ENCODE data around the gene DGKH. TPM values are rescaled to one million over a fixed set of nuclear protein-coding genes. Genes with fewer than 3 reads are reported as not detected.

The DGKH gene
- total RNA-seq, 2 experiments from 2014 or later, result 15.2 to 15.8 TPM

DNA sequence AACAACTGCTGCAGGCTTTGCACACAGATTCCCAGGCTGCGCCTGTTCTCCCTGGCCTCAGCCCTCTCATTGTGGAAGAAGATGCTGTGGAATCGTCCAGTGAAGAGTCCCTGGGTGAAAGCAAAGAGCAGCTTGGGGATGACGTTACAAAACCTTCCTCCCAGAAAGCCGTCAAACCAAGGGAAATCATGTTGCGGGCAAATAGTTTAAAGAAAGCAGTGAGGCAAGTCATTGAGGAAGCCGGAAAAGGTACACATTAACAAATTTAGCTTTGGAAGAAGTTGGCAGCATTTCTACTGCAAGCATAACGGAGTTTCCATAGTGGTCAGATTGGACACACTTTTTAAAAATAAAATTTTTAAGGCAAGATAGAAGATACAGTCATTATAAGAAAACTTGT is 140.6 kb downstream of the DGKH start:
- H3K36me3 Mint-ChIP-seq (ENCODE audit: low read depth), result peaks cover 31% of the 10 kb centered on the region
- DNase-seq (no peak), ATAC-seq (no peak)
- CTCF ChIA-PET, result no interaction called here
- H3K9me3 Mint-ChIP-seq, result no peaks in the 10 kb centered on the region
- TF ChIP-seq, protein P1, sequence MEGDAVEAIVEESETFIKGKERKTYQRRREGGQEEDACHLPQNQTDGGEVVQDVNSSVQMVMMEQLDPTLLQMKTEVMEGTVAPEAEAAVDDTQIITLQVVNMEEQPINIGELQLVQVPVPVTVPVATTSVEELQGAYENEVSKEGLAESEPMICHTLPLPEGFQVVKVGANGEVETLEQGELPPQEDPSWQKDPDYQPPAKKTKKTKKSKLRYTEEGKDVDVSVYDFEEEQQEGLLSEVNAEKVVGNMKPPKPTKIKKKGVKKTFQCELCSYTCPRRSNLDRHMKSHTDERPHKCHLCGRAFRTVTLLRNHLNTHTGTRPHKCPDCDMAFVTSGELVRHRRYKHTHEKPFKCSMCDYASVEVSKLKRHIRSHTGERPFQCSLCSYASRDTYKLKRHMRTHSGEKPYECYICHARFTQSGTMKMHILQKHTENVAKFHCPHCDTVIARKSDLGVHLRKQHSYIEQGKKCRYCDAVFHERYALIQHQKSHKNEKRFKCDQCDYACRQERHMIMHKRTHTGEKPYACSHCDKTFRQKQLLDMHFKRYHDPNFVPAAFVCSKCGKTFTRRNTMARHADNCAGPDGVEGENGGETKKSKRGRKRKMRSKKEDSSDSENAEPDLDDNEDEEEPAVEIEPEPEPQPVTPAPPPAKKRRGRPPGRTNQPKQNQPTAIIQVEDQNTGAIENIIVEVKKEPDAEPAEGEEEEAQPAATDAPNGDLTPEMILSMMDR (IDR thresholded peaks at IDR 0.05), result no peak
- H3K4me1 Mint-ChIP-seq (ENCODE audit: low read depth), result no peaks in the 10 kb centered on the region
- POLR2A ChIA-PET, result no interaction called here
- no peak overlapping the region for H3K4me3 Mint-ChIP-seq
- H3K27ac Mint-ChIP-seq, result no peak overlapping the region
- H3K27me3 Mint-ChIP-seq, result no peaks in the 10 kb centered on the region
- intact Hi-C loops (cut with micrococcal nuclease), result no loop called here

DNA sequence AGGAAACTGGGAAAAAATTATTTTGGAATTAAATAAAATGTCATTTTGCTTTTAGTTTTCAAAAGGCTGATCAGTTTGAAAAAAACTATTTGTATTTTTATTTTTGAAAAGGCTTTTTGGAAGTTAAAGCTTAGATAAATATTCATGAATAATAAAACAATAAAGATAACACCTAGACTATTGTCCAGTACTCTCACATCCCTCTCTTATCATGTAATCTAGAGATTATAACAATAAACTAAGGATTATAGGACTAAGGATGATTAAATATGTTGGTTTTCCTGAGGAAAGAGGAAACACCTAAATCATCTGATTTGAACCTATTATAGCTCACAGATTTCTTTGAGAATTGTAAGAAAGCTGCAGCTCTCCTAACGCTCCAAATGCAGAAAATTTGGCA is 142.1 kb downstream of the DGKH start:
- H3K27ac Mint-ChIP-seq, result no peak overlapping the region
- ChIA-PET POLR2A (interaction anchor here (1.2 kb wide), 1 partner anchor 16 kb away, joined by 3 read pairs; no protein-coding TSS in a partner anchor), CTCF (interaction anchor here (1.7 kb wide), 1 partner anchor 13 kb away, joined by 3 read pairs; no protein-coding TSS in a partner anchor)
- TF ChIP-seq, protein P1 (IDR thresholded peaks at IDR 0.05), result no peak
- H3K9me3 Mint-ChIP-seq, result no peaks in the 10 kb centered on the region
- DNase-seq (no peak), ATAC-seq (no peak)
- H3K4me1 Mint-ChIP-seq (ENCODE audit: low read depth), result no peaks in the 10 kb centered on the region
- intact Hi-C loops (cut with micrococcal nuclease), result no loop called here
- H3K36me3 Mint-ChIP-seq (ENCODE audit: low read depth), result peaks cover 35% of the 10 kb centered on the region
- no peaks in the 10 kb centered on the region for H3K27me3 Mint-ChIP-seq
- H3K4me3 Mint-ChIP-seq, result no peak overlapping the region

DNA sequence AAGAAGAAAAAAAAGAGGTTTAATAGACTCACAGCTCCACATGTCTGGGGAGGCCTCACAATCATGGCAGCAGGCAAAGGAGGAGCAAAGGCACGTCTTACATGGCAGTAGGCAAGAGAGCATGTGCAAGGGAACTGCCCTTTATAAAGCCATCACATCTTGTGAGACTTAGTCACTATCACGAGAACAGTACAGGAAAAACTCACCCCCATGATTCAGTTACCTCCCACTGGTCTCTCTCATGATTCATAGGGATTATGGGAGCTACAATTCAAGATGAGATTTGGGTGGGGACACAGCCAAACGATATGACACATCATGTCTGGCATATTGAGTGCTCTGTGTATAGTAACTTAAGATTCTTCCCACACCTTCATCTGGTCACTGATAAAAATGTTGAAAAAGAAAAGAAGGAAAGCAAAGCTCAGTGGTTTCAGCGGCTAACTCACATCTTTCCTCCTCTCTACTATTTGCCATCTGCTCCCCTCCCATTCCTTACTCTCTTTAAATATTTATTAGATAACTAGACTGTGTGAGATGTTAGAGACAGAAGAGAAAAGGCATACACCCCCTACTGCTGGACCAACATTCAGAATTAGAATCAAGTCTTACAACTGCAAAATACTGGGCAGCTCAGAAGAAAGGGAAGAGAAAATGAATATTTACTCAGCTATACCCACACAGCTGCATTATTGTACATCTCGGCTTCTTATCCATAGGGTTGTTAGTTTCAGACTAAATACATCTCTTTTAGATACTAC is 163.4 kb downstream of the DGKH start:
- intact Hi-C loops (cut with micrococcal nuclease), result no loop called here
- ATAC-seq (no peak), DNase-seq (no peak)

DNA sequence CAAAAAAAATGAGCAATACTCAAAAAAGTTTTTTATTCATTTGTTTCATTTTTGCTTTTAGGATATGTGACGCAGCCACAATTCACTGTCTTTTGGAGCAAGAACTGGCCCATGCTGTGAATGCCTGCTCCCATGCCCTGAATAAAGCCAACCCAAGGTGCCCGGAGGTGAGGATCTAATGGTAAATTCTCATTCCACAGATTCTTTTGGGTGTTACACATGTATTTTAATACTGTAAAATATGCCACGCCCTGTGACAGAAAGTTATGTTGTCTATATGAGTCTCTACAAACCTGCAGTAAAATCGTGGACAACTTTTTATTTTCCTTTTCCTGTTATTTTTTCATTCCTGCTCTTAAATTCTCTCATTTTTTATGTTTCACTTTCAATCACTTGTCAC is 166.0 kb downstream of the DGKH start:
- Mint-ChIP-seq H3K4me3 (no peak overlapping the region), H3K4me1 (ENCODE audit: low read depth) (no peaks in the 10 kb centered on the region), H3K9me3 (no peaks in the 10 kb centered on the region), H3K36me3 (ENCODE audit: low read depth) (peaks cover 30% of the 10 kb centered on the region), H3K27ac (no peak overlapping the region), H3K27me3 (no peaks in the 10 kb centered on the region)
- CTCF ChIA-PET, result no interaction called here
- POLR2A ChIA-PET, result no interaction called here
- intact Hi-C loops (cut with micrococcal nuclease), result no loop called here
- no peak for DNase-seq
- TF ChIP-seq, protein P1 (IDR thresholded peaks at IDR 0.05), result no peak
- no peak for ATAC-seq

More for the DNA sequence above, 163.4 kb downstream of the DGKH start:
- CTCF ChIA-PET, result no interaction called here
- POLR2A ChIA-PET, result no interaction called here
- Mint-ChIP-seq H3K27ac (no peak overlapping the region), H3K4me3 (no peak overlapping the region), H3K36me3 (ENCODE audit: low read depth) (peaks cover 31% of the 10 kb centered on the region), H3K4me1 (ENCODE audit: low read depth) (no peaks in the 10 kb centered on the region), H3K9me3 (no peaks in the 10 kb centered on the region), H3K27me3 (no peaks in the 10 kb centered on the region)
- TF ChIP-seq, protein P1 (IDR thresholded peaks at IDR 0.05), result no peak

DNA sequence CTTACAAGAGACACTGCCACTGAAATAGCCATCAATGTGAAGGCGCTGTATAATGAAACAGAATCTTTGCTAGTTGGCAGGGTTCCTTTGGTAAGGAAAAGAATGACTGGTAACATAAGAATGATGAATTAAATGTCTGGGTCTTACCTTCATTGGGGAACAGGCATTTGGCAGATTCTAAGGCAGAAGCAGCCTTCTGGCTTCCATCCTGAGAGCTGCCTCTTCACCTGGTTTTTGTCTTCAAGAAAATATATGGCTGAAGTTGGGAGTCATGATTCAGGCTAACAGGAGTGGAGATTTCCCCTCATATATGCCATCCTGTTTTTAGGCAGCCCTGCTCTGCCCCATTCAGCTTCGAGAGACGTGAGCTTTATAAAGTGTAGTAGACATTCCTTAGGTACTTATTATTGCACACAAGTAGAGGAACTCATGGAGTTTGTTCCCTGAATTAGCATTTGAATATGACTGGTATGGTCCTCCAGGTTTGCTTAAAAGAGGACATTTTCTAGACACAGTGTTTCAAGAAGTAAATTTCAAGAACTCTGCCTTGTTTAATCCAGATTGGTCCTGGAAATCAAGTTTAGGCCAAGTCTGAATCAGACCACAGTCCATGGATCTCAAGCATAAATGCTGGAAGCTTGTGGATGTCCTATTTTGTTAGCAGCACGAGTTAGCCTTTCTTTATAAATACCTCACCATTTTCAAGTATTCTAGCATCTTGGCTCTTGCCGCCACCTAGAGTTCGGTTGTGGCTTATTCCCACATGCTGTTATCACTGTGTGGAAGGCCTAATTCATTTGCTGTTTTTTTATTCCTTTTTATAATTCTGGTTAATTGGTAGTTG is 167.4 kb downstream of the DGKH start:
- ChIA-PET CTCF (interaction anchor here (1.0 to 1.7 kb wide), 7 partner anchors 10 to 548 kb away, joined by 3 to 8 read pairs (median 3); no protein-coding TSS in a partner anchor), POLR2A (no interaction called here)
- H3K27ac Mint-ChIP-seq, result no peak overlapping the region
- no peaks in the 10 kb centered on the region for H3K4me1 Mint-ChIP-seq (ENCODE audit: low read depth)
- TF ChIP-seq, protein P1 (IDR thresholded peaks at IDR 0.05), result peak; percentile 30
- H3K9me3 Mint-ChIP-seq, result no peaks in the 10 kb centered on the region
- intact Hi-C loops (cut with micrococcal nuclease), result no loop called here
- H3K36me3 Mint-ChIP-seq (ENCODE audit: low read depth), result peaks cover 27% of the 10 kb centered on the region
- ATAC-seq (peak; percentile 66), DNase-seq (peak; percentile 56)
- no peaks in the 10 kb centered on the region for H3K27me3 Mint-ChIP-seq
- H3K4me3 Mint-ChIP-seq, result no peak overlapping the region
